Sigmoid colon (tissue), 7 donors: ENCODE data around the gene BEND6. TPM values are rescaled to one million over a fixed set of nuclear protein-coding genes. Genes with fewer than 3 reads are reported as not detected.
A peak's percentile ranks its signal among the peaks of the same experiment; 100 is the strongest.

Source experiments
- DNase-seq: peaks from one replicate; pipeline ENCODE4 v3.0.0-alpha.2; 2019
- H3K27ac ChIP-seq, 4 donors: fragments of 200-600 bp; sonication (generic); one replicate each; pipeline ENCODE4 v1.5.1; 2016 to 2019; ENCODE audit warnings: mild to moderate bottlenecking in 1 of 4
- H3K27me3 ChIP-seq, 3 donors: fragments of 200-600 bp; sonication (generic); one replicate each; pipeline ENCODE4 v1.5.1; 2019; ENCODE audit warnings: mild to moderate bottlenecking in 1 of 3
- H3K36me3 ChIP-seq, 4 donors: fragments of 200-600 bp; sonication (generic); one replicate each; pipeline ENCODE4 v1.5.1; 2016 to 2019
- H3K4me1 ChIP-seq, 4 donors: fragments of 200-600 bp; sonication (generic); one replicate each; pipeline ENCODE4 v1.5.1; 2017 to 2019
- H3K4me3 ChIP-seq, 4 donors: fragments of 200-600 bp; sonication (generic); one replicate each; pipeline ENCODE4 v1.5.1; 2017 to 2019; ENCODE audit warnings: mild to moderate bottlenecking in 2 of 4, moderate library complexity in 1 of 4
- H3K9me3 ChIP-seq, 4 donors: fragments of 200-600 bp in 3 of 4; sonication (generic) in 3 of 4; one replicate each; pipeline versions ENCODE4 v1.5.1 to v1.6.1; 2013 to 2019
- CTCF ChIP-seq, 4 experiments: fragments of 450-650 bp in 3 of 4; fragments of 200-600 bp in 1 of 4; IDR thresholded peaks; one replicate each; pipeline ENCODE4 v1.5.1; 2016 to 2019; ENCODE audit warnings: antibody characterized with exemption in 4 of 4, mild to moderate bottlenecking in 3 of 4, moderate library complexity in 2 of 4
- EP300 ChIP-seq, 4 donors: sonication (generic); formaldehyde crosslinking; IDR thresholded peaks; one replicate each; pipeline ENCODE4 v1.6.1; 2017; ENCODE audit warnings: antibody characterized with exemption in 4 of 4
- POLR2A ChIP-seq, 2 donors: fragments of 450-650 bp; IDR thresholded peaks; one replicate each; pipeline ENCODE4 v1.6.1; 2016; ENCODE audit warnings: antibody characterized with exemption in 2 of 2, mild to moderate bottlenecking in 2 of 2, moderate library complexity in 2 of 2
- POLR2AphosphoS5 ChIP-seq, 4 donors: sonication (generic); formaldehyde crosslinking; IDR thresholded peaks; one replicate each; pipeline ENCODE4 v1.6.1; 2017; ENCODE audit warnings: antibody characterized with exemption in 4 of 4
- WGBS, 2 donors: extraction: QIAGEN DNeasy Blood & Tissue Kit; methylation state at CpG; one replicate each; pipeline ENCODE4 v1.1.7; 2013; 5-methylcytosine and 5-hydroxymethylcytosine counted together
- intact Hi-C: fragments of 100-400 bp; cut with DNase I; formaldehyde crosslinking; loops from one replicate; pipeline ENCODE4 v1.15.1; 2023
- polyA plus RNA-seq, 3 donors: library from polyadenylated mRNA; stranded (reverse); fragments of 200-250 nt; gene quantifications; one replicate each; pipeline ENCODE4 v1.2.3, GENCODE V29; 2013
- total RNA-seq, 4 donors: library from RNA; depleted of rRNA; stranded (reverse); fragments of >200 nt; gene quantifications; one replicate each; pipeline ENCODE4 v1.1.0, GENCODE V29; 2016
- donor health status: healthy with polysubstance abuse.
- donor health status: Bipolar disorder and iron deficiency.
- donor health status: healthy.

Gene BEND6
- total and polyA plus RNA-seq, 7 donors, result under 0.01 to 3.0 (median 1.1) TPM

GRCh38 chr6:56934876-56935275, 20.0 kb upstream of the BEND6 start:
- no peaks in the 10 kb centered on the region for H3K4me1 ChIP-seq
- H3K27me3 ChIP-seq, result no peaks in the 10 kb centered on the region
- no peaks in the 10 kb centered on the region for H3K9me3 ChIP-seq
- no peaks in the 10 kb centered on the region for H3K36me3 ChIP-seq
- DNase-seq, result no peak
- H3K27ac ChIP-seq, result no peak overlapping the region
- H3K4me3 ChIP-seq, result no peak overlapping the region
- WGBS, 2 donors, result 89 to 90% methylated on average over 4 of the region's 4 CpGs
- TF ChIP-seq CTCF (IDR thresholded peaks at IDR 0.05) (no peak), POLR2AphosphoS5 (IDR thresholded peaks at IDR 0.05) (no peak), POLR2A (IDR thresholded peaks at IDR 0.05) (no peak), EP300 (IDR thresholded peaks at IDR 0.05) (no peak)
- intact Hi-C loops, result no loop called here

GRCh38 chr6:56936466-56936865, 18.4 kb upstream of the BEND6 start:
- TF ChIP-seq POLR2AphosphoS5 (IDR thresholded peaks at IDR 0.05) (no peak), CTCF (IDR thresholded peaks at IDR 0.05) (no peak), POLR2A (IDR thresholded peaks at IDR 0.05) (no peak), EP300 (IDR thresholded peaks at IDR 0.05) (no peak)
- peaks cover 0 to 3% (median under 1%) of the 10 kb centered on the region in 4 donors for H3K9me3 ChIP-seq
- no peak overlapping the region for H3K27ac ChIP-seq
- WGBS, 2 donors, result 53 to 54% methylated on average over 4 of the region's 4 CpGs
- DNase-seq, result no peak
- no peaks in the 10 kb centered on the region for H3K4me1 ChIP-seq
- H3K4me3 ChIP-seq, result no peak overlapping the region
- intact Hi-C loops, result no loop called here
- no peaks in the 10 kb centered on the region for H3K36me3 ChIP-seq
- H3K27me3 ChIP-seq, result no peaks in the 10 kb centered on the region

- WGBS, 2 donors, result 65 to 78% methylated on average over 1 of the region's 1 CpG
- TF ChIP-seq EP300 (IDR thresholded peaks at IDR 0.05) (no peak), POLR2AphosphoS5 (IDR thresholded peaks at IDR 0.05) (no peak), CTCF (IDR thresholded peaks at IDR 0.05) (no peak)
- Histone ChIP-seq H3K4me1 (no peaks in the 10 kb centered on the region), H3K4me3 (no peak overlapping the region), H3K9me3 (peaks cover 0 to 3% (median 2%) of the 10 kb centered on the region in 4 donors), H3K36me3 (no peaks in the 10 kb centered on the region), H3K27ac (peak overlapping the region in 2 of 4 donors; percentile 1 to 20), H3K27me3 (no peaks in the 10 kb centered on the region)
- intact Hi-C loops, result no loop called here
- no peak for DNase-seq
These were observed 16.2 kb upstream of the BEND6 start for GRCh38 chr6:56938649-56939191.

- DNase-seq, result no peak
- intact Hi-C loops, result no loop called here
- Histone ChIP-seq H3K4me3 (no peak overlapping the region), H3K36me3 (no peaks in the 10 kb centered on the region), H3K9me3 (peaks cover 0 to 3% (median 2%) of the 10 kb centered on the region in 4 donors), H3K27ac (no peak overlapping the region), H3K4me1 (no peaks in the 10 kb centered on the region), H3K27me3 (no peaks in the 10 kb centered on the region)
- TF ChIP-seq CTCF (IDR thresholded peaks at IDR 0.05) (no peak), POLR2A (IDR thresholded peaks at IDR 0.05) (no peak), POLR2AphosphoS5 (IDR thresholded peaks at IDR 0.05) (no peak), EP300 (IDR thresholded peaks at IDR 0.05) (no peak)
- 95 to 98% methylated on average over 5 of the region's 5 CpGs for WGBS, 2 donors
These were observed 14.4 kb upstream of the BEND6 start for GRCh38 chr6:56940463-56940862.

GRCh38 chr6:56940977-56941376, 13.9 kb upstream of the BEND6 start:
- no peaks in the 10 kb centered on the region for H3K36me3 ChIP-seq
- peaks cover 0 to 3% (median 2%) of the 10 kb centered on the region in 4 donors for H3K9me3 ChIP-seq
- H3K27ac ChIP-seq, result no peak overlapping the region
- H3K4me1 ChIP-seq, result no peaks in the 10 kb centered on the region
- TF ChIP-seq POLR2AphosphoS5 (IDR thresholded peaks at IDR 0.05) (no peak), EP300 (IDR thresholded peaks at IDR 0.05) (no peak), POLR2A (IDR thresholded peaks at IDR 0.05) (no peak), CTCF (IDR thresholded peaks at IDR 0.05) (no peak)
- H3K27me3 ChIP-seq, result no peaks in the 10 kb centered on the region
- intact Hi-C loops, result no loop called here
- DNase-seq, result no peak
- H3K4me3 ChIP-seq, result no peak overlapping the region
